ENCODE measurements around the gene MAP3K14. TPM values are rescaled to one million over a fixed set of nuclear protein-coding genes. Genes with fewer than 3 reads are reported as not detected.

Gene MAP3K14
- total RNA-seq, 4 donors from 2014 or later = 5.4 to 15.9 (median 12.6) TPM

- DNase-seq (ENCODE audit: low spot score) (no peak), ATAC-seq (ENCODE audit: low FRiP score) (no peak)
- no peak for TF ChIP-seq CTCF (IDR thresholded peaks at IDR 0.05)
These were observed 36.9 kb downstream of the MAP3K14 start for GRCh38 chr17:45279898-45280297.

GRCh38 chr17:45277992-45278391, 38.8 kb downstream of the MAP3K14 start:
- no peak for TF ChIP-seq CTCF (IDR thresholded peaks at IDR 0.05)
- DNase-seq (ENCODE audit: low spot score) (no peak), ATAC-seq (ENCODE audit: low FRiP score) (peak; percentile 59)

GRCh38 chr17:45277216-45277849, 39.5 kb downstream of the MAP3K14 start:
- peak; percentile 99 for DNase-seq (ENCODE audit: low spot score)
- peak in 1 of 3 donors; percentile 70 for TF ChIP-seq CTCF (IDR thresholded peaks at IDR 0.05)
- peak; percentile 75 for ATAC-seq (ENCODE audit: low FRiP score)

- ATAC-seq (ENCODE audit: low FRiP score) = no peak
- no peak for DNase-seq (ENCODE audit: low spot score)
These were observed 40.8 kb downstream of the MAP3K14 start for GRCh38 chr17:45276031-45276430.

GRCh38 chr17:45274033-45274432, 42.8 kb downstream of the MAP3K14 start:
- DNase-seq (ENCODE audit: low spot score) (no peak), ATAC-seq (ENCODE audit: low FRiP score) (no peak)
- no peak for TF ChIP-seq CTCF (IDR thresholded peaks at IDR 0.05)

More at GRCh38 chr17:45276031-45276430, 40.8 kb downstream of the MAP3K14 start:
- TF ChIP-seq CTCF (IDR thresholded peaks at IDR 0.05) = no peak

- ATAC-seq (ENCODE audit: low FRiP score) (no peak), DNase-seq (ENCODE audit: low spot score) (no peak)
- TF ChIP-seq CTCF (IDR thresholded peaks at IDR 0.05) = no peak
These were observed 43.3 kb downstream of the MAP3K14 start for GRCh38 chr17:45273551-45273957.

- DNase-seq (ENCODE audit: low spot score) (no peak), ATAC-seq (ENCODE audit: low FRiP score) (no peak)
- TF ChIP-seq CTCF (IDR thresholded peaks at IDR 0.05) = no peak
These were observed 45.2 kb downstream of the MAP3K14 start for GRCh38 chr17:45271603-45272002.
